ENCODE measurements around the gene PLEKHD1.

DNA sequence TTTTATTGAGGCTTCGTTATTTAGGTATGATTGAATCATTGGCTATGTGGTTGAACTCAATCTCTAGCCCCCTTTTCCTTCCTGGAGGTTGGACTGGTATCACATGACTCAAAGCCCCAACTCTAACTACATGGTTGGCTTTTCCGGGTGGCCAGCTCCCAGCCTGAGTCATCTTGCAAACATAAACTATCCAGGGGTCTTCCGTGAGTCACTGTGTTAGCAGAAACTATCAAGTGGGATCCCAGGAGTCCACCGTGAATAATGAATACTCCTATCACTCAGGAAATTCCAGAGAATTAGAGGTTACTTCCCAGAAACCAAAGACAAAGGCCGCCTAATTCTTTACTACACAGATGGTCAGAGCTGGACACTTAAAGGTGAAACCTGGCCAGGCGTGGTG is 19.7 kb upstream of the PLEKHD1 start:
- TF ChIP-seq, protein P1, sequence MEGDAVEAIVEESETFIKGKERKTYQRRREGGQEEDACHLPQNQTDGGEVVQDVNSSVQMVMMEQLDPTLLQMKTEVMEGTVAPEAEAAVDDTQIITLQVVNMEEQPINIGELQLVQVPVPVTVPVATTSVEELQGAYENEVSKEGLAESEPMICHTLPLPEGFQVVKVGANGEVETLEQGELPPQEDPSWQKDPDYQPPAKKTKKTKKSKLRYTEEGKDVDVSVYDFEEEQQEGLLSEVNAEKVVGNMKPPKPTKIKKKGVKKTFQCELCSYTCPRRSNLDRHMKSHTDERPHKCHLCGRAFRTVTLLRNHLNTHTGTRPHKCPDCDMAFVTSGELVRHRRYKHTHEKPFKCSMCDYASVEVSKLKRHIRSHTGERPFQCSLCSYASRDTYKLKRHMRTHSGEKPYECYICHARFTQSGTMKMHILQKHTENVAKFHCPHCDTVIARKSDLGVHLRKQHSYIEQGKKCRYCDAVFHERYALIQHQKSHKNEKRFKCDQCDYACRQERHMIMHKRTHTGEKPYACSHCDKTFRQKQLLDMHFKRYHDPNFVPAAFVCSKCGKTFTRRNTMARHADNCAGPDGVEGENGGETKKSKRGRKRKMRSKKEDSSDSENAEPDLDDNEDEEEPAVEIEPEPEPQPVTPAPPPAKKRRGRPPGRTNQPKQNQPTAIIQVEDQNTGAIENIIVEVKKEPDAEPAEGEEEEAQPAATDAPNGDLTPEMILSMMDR (IDR thresholded peaks at IDR 0.05 in 4 of 5, conservative IDR thresholded peaks at IDR 0.05 in 1 of 5), result no peak
- no peak for TF ChIP-seq POLR2A (IDR thresholded peaks at IDR 0.05)

Data from gastrocnemius medialis (tissue), 4 donors.